Measurements from ENCODE around the gene RGN.
"Not testable (repeated sequence)": the region's sequence is repeated elsewhere in the genome, so short reads cannot be mapped to it uniquely, and the experiment has no call there.

The RGN gene

DNA sequence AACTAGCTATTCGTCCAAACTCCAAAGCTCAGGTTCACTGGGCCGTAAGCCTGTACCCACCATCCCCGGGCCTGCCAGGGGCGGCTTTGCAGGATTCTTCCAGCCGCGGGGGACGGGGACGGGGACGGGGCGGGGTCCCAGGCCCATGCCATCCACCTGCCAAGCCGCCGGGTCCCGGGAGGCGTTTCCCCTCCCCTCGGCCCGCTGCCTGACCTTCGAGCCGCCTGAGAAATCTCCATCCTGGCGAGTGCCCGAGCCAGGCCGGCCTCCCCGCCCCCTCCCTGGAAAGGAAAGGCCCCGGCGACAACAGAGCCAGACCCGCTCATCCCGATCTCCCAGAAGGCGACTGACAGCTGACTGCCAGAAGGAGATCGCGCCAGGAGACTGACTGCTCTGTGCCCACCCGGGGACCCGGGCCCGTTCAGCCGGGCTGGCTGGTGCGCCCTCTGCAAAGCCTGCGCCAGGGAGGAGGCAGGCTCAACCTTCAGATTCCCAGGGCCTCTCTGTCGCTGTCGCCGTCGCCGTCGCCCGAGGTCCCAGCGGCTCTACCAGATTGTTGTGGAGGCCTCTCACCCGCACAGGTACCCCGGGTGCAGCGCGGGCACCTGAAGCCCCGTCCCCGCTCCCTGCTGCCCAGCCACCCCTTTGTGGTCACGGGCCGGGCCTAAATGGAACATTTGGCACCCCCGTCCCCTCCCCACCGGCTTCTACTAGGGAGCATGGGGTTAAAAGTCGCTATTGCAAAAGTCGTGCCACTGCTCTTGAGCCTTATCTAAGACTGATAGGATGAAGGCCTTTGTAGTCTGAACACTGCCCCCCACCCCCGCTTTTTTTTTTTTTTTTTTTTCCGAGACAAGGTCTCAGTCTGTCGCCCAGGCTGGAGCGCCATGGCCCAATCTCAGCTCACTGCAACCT is at the start of gene RGN:
Gene RGN (plus strand): TSS at position 315 of the 915 bp plus-strand sequence. CDS start 2,702 bp downstream, outside the sequence.
- DNase-seq = no peak

DNA sequence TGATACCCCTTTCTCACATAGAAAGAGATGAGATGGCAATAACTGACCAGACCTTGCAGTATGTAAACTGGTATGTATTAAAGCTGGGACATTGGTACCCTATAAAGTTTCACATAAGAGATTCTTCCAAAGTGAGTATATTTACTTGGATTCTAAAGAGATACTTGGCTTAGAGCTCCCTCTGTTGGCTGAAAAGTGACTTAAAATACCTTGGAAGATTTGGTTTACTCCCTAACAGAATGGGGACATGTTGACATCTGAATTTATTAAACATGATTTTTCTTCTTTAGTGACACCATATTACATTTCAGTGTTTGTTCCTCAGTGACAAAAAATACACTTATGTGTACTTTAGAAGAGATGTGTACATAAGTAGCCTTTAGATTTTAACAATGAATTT is 47.9 kb upstream of the RGN start:
- no peak for DNase-seq

DNA sequence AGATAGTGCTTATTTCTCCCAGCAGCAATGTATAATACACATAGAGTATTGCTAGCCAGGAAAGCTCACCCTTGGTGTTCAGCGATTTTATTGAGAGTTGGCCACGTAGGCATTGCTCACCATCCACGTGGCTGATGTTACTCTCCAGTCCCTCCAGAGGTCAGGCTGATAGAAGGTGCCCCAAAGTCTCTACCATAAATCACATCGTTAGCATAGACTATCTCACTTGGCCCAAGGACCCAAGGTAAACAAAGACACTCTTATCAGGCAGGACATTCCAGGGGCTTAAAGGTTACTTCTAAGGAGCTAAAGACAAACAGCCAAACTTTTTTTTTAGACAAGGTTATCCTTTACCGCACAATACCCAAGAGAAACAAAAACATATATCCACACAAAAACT is 30.3 kb upstream of the RGN start:
- no peak for DNase-seq

DNA sequence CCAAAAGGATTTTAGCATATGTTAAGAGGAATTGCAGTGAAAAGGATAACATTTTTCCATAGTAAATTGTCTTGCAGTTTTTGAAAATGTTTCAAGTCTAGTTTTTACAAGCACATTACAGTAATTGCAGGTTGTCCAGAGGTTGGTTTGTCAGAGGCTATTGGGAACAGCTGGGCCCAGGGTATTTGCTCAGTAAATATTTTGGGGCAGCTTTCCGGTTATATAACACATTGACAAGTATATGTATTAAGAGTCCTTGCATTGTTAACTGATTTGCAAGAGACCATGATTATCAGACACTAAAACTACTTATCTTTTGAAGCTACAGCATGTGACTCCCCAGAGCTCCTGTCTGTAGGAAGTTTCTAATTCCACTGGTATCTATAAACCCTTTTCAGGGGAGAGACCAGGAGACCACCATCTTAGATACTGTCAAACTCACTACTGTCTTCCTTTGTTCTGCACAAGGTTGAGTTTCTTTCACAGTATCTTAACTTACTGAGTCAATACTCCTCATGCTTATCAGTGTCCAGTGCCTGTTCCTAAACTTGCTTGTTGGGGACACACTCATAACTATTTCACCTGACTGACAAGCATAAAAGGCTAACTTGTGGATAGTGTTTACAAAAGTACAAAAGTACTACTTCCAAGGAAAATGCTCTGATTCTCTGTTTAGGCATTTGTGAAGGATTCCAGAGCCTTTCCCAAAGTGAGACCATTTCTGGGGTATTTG is 18.9 kb upstream of the RGN start:
- DNase-seq = no peak

DNA sequence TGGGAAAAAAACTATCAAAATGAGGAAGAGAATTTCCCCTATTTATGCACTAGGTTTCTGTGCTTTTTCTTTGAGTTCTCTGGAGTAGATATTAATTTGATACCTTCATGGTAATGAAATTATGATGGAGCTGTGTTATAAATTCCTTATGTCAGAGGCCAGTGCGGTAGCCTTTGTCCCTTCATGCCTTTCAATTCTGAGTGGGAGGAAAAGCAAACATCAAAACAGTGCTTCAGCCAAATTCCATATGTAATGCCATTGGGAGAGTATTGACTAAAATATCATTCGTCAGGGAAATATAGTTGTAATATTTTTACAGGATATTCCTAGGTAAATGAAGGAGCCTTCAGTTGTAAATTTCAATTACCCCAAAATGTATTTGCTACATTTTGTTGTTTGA is 17.5 kb upstream of the RGN start:
- DNase-seq = no peak

DNA sequence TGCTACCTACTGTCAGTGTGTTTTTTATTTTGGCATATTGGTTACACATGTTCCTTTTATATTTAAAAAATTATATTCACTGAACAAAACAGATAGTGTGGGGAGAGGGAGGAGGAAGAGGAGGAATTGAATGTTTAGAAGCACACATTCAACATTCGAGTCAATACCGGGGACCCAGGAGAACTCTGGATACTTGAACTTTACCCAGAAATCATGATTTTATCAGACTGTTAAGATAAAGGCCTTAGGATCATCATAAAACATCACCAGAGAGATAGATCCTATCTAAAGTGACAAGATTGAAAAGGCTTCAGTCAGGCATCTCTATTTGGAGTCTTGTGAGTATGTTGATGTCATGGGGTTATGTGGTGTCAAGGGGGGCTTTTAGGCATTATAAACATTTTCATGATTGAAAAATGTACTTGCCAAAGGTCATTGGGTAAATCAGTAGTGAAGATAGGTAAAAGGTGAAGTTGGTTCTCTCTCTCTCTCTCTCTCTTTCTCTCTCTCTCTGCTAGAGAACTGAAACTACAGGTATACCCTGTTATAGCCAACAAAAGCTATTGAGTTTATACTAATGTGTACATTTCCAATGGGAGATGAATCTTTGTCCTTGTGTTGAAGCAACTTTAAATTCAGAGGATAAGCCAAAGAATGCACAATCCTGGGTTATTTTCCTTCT is 16.9 kb upstream of the RGN start:
- DNase-seq = no peak

DNA sequence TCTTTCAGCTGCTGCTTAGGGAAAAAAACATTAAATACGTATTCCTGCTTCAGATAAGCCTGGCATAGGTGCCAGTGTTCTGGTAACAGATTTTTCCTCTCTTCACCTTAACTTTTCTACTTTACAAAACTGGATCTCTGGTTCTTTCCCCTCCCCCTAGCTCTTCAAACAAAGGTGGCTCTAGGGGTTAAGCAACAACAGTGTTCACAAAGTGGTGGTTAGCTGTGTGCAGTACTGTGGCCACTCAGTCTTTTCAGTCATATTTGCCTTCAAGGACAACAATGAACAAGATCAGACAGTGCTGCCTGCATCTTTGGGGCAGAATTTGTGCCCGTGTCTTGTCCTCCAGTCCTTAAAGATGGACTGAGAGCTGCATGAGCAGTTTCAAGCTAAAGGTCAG is 15.1 kb upstream of the RGN start:
- no peak for DNase-seq

DNA sequence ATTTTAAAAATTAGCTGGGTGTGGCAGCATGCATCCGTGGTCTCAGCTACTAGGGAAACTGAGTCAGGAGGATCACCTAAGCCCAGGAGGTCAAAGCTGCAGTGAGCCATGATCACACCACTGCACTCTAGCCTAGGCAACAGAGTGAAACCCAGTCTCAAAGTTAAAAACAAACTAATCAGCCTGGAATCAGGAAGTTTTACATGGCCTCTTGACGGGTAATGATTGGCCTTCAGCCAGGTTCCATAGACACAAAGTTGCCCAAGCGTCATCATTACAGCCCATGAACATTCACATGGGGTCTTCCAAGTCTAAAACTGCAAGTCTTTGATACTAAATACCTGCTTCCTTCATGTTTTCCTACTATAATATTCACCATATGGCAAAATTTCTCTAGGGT is 10.0 kb upstream of the RGN start:
- no peak for DNase-seq

DNA sequence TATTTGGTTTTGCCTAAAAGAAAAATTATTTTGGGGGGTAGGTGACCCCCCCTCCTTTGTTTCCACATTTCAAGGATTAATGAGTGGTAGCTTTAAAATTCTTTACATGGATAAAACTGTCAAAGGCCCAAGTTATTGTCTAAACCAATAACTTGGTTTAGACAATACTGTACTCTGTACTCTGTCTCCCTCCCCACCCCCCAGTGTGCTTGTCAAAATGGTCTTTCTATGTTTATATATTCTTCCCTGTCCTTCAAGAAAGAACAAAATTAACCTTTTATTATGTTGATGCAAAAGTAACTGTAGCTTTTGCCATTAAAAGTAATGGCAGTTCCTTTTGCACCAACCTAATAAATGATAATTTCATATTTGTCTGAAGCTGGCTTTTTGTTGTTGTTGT is 9.5 kb upstream of the RGN start:
- DNase-seq = no peak

DNA sequence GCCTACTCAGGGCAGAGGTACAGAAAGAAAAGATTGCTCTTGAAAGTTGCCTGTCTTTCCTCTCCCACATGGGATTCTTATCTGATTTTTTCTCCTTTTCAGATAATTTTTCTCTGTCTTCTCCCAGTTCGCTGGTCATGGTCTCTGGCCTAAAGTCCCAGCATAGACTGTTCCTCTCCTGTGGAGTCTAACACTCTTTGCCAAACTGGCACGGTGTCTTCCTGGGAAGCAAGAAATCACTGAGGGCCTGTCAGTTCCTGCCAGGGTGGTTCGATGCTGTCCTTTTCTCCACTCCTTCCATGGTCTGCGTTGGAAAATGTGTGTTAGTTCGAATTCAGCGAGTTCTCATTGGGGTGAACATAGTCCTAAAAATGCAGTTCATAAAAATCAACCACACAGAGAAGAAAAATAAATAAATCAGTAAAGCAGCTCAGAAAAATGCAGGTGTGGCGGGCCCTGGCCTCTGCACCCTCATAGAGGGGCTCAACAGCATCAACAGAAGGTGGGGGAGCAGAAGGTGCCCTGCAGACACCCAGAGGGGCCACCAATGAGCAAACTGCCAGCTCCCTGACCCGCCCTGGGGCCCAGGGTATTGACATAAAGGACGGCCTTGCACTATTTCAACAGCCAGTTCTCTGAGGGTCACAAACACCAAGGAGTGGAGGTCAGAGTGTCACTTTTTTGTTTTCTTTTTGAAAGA is 2.1 kb downstream of the RGN start:
- no peak for DNase-seq

DNA sequence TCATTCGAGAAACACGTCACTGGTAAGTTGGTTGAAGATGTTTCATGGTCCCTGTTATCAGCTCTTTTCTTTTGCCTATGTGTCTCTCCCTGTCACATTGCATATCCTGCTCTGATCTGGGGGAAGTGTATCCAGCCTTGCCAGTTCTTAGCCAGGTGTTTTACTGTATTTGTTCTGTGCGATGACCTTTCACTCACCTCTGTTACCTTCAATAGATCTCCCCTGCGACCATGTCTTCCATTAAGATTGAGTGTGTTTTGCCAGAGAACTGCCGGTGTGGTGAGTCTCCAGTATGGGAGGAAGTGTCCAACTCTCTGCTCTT is 2.6 kb downstream of the RGN start:
- DNase-seq = no peak

DNA sequence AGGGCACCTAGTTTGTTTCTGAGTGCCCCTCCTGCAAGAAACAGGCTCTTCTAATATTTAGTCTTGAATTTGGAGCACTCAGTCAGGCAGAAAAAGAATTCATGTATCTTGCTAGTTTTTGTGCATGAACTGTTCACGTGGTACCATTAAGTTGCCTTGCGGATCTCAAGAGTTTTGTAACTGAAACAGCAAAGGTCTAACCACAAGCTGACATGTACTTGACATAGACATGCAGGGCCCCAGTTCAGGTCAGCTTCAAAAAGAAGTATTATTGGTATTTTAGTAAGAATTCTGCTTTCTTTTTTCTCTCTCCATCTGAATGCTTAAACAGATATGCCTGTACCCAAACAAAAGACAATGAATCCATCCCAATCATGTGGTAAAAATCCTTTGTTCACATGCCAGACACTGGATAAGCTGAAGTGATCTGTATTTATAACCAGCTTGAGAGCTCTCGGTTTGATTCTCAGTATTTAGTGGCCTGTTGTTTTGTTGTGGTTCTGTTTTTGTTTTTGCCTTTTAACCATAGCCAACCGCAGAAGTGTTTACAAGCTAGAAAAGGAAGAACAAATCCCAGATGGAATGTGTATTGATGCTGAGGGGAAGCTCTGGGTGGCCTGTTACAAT is 13.0 kb downstream of the RGN start:
- DNase-seq = no peak

DNA sequence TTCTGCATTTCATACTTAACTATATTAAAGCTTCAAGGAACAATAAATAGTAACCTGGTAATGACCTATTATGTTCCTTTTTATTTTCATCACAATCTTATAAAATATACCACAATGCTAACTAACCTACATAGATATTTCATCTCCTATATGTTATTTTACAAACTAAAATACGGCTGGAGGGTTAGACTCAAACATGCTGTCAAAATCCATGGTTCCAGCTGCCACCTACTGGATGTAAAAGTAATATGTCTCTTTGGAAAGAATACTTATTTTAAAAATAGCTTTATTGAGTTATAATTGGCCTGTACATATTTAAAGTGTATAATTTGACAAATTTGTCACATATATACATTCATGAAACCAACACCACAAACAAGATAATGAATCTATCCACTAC is 15.0 kb downstream of the RGN start:
- no peak for DNase-seq

DNA sequence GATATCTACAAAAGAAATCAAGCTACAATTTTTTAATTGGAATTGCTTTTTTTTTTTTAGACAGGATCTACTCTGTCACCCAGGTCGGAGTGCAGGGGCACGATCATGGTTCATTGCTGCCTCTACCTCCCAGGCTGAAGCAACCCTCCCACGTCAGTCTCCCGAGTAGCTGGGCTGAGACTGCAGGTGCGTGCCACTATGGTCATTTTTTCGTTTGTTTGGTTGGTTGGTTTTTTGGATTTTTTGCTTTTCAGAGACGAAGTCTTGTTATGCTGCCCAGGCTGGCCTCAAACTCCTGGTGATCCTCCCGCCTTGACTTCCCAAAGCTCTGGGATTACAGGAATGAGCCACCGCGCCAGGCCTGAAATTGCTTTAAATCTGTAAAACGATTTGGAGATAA is 15.6 kb downstream of the RGN start:
- no peak for DNase-seq

DNA sequence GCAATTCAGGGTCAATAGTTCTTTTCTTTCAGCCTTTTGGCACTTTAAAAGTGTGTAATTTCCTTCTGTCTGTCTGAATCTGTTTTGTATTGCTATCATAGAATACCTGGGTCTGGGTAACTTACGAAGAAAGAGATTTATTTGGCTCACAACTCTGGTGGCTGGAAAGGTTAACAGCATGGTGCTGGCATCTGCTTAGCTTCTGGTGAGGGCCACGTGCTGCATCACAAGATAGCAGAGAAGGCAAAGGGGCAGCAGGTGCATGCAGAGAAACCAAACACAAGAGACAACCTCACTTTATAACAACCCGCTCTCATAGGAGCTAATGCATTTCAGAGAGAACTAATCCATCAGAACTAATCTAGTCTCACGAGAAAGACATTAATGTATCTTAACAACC is 18.8 kb downstream of the RGN start:
- DNase-seq = no peak

DNA sequence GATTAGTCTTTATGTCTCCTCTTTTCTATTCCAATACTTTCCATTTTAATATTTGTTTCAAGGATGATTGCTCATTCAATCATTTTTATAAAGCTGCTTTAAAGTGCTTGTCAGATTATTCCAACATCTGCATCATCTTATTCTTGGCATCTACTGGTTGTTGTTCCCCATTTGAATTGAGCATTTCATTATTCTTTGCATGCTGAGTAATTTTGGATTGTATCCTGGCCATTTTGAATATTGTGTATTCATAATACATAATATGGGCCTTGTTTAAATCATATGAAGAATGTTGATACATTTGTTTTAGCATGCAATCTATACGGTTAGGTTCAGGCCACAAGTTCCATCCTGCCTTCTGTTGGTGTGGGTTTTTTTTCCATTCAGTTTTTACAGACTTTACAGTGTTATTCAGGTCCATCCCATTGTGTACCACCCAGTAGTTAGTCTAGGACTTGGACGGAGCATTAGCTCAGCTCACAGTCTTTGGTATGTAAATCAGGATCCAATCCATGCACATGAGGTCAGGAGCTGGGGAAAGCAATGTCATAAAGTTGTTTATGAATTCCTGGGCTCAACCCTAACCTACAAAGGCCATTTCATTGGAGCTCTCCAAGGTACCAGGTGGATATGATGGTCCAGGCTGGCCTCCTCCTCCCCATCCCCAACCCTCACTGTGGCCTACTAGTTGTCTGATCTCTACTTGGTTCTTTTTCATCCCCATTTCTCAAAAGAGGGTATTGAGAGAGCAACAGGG is 20.3 kb downstream of the RGN start:
- DNase-seq = no peak

DNA sequence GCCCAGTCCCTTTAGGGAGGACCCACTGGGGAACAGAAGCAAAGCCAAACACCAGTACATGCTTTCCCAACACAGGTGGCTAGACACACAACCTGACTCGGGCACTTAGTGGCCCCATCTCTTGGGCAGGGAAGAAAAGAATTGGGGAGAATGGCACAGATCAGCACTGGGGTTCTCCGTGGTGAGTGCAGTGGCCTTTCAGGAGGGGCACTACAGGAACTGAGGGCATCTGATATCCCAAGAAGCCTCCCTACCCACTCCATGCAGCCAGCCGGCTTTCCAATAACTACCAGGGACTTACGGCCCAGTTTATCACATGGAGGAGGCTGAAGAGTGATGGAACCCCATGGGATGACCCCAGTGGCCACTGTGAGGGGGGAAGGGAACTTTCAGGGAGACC is 23.0 kb downstream of the RGN start:
- DNase-seq = no peak

DNA sequence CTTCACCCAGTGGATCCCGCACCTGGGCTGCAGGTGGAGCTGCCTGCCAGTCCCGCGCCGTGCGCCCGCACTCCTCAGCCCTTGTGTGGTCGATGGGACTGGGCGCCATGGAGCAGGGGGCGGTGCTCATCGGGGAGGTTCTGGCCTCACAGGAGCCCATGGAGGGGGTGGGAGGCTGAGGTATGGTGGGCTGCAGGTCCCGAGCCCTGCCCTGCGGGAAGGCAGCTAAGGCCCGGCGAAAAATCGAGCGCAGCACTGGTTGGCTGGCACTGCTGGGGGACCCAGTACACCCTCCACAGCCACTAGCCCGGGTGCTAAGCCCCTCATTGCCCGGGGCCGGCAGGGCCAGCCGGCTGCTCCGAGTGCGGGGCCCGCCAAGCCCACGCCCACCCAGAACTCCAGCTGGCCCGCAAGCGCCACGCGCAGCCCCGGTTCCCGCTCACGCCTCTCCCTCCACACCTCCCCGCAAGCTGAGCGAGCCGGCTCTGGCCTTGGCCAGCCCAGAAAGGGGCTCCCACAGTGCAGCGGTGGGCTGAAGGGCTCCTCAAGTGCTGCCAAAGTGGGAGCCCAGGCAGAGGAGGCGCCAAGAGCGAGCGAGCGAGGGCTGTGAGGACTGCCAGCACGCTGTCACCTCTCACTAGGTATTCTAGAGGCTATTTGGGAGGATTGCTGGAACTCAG is 32.8 kb downstream of the RGN start:
- not testable (repeated sequence) for DNase-seq

DNA sequence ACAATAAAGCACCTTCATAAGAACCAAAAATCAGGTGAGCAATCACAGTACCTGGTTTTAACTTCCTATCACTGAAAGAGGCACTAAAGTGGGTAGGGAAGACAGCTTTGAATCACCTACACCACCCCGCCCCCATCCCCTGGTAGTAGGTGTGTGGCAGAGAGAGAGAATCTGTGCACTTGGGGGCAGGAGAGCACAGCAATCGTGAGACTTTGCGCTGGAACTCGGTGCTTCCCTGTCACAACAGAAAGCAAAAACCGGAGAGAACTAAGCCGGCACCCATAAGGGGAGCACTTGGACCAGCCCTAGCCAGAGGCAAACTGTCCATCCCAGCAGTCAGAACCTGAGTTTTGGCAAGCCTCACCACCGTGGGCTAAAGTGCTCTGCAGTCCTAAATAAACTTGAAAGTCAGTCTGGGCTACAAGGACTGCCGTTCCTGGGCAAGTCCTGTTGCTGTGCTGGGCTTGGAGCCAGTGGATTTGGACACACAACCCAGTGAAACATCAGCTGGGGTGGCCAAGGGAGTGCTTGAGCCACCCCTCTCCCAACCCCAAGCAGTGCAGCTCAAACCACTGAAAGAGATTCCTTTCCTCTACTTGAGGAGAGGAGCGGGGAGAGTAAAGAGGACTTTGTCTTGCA is 34.2 kb downstream of the RGN start:
- no peak for DNase-seq

DNA sequence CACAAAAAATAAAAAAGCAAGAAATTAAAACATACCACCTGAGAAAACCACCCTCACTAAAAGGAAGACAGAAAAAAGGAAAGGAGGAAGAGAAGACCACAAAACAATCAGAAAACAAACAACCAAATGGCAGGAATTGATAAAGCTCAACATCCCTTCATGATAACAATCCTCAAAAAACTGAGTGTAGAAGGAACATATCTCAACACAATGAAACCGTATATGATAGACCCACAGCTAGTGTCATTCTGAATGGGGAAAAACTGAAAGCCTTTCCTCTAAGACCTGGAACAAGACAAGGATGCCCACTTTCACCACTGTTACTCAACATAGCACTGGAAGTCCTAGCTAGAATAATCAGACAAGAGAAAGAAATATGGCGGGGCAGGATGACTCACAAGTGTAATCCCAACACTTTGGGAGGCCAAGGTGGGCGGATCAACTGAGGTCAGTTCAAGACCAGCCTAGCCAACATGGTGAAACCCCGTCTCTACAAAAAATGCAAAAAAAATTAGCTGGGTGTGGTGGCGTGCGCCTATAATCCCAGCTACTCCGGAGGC is 38.4 kb downstream of the RGN start:
- DNase-seq = not testable (repeated sequence)

DNA sequence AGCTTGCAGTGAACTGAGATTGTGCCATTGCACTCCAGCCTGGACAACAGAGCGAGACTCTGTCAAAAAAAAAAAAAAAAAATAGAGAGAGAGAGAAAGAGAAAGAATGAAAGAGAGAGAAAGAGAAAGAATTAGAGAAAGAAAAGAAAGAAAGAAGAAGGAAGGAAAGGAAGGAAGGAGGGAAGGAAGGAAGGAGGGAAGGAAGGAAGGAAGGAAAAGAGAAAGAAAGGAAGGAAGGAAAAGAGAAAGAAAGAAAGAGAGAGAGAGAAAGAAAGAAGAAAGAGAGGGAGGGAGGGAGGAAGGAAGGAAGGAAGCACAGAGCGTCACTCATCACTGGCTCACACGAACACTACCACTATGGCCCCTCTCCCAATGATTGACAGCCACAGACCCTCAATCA is 46.2 kb downstream of the RGN start:
- not testable (repeated sequence) for DNase-seq

All from stimulated activated CD4-positive, alpha-beta T cell treated with anti-CD3 and anti-CD28 coated beads, Interleukin-4, amount 100 ng/mL, for 1 hour (primary cell).